Measurements from ENCODE around the gene ARPC5.
"Not testable (repeated sequence)": the region's sequence is repeated elsewhere in the genome, so short reads cannot be mapped to it uniquely, and the experiment has no call there.

The ARPC5 gene

GRCh38 chr1:183622884-183623785 is 12.4 kb downstream of the ARPC5 start:
- peaks cover 22% of the 10 kb centered on the region for H3K4me1 ChIP-seq (ENCODE audit: control insufficient read depth, insufficient read depth, low read length)
- H3K9ac ChIP-seq (ENCODE audit: low read depth, low read length), result no peak overlapping the region

DNA sequence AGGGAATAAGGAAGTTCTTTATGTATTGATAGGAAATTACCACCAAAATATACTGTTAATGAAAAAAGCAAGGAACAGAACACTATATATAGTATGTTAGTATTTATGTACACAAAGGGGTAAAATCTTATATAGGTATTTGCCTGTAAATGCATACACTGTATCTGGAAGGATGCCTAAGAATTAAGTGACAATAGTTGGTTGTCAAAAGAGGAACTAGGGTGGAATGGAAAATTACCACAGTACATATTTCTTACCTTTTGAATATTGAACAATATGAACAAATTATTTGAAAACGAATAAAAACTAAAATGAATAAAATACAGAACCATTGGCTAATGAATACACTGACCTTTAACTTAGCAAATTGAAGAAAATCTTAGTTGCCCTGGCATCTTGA is 13.6 kb downstream of the ARPC5 start:
- H3K4me3 ChIP-seq (ENCODE audit: low read depth, low read length), result no peak overlapping the region
- no peaks in the 10 kb centered on the region for H3K36me3 ChIP-seq (ENCODE audit: control insufficient read depth, insufficient read depth, low read length)
- H3K4me1 ChIP-seq (ENCODE audit: control insufficient read depth, insufficient read depth, low read length), result peaks cover 22% of the 10 kb centered on the region
- no peak overlapping the region for H3K9ac ChIP-seq (ENCODE audit: low read depth, low read length)
- H3K27me3 ChIP-seq (ENCODE audit: control insufficient read depth, insufficient read depth, low read length), result no peaks in the 10 kb centered on the region
- H3K9me3 ChIP-seq (ENCODE audit: control insufficient read depth, insufficient read depth, low read length), result no peaks in the 10 kb centered on the region

More at GRCh38 chr1:183622884-183623785, 12.4 kb downstream of the ARPC5 start:
- no peaks in the 10 kb centered on the region for H3K9me3 ChIP-seq (ENCODE audit: control insufficient read depth, insufficient read depth, low read length)
- no peaks in the 10 kb centered on the region for H3K36me3 ChIP-seq (ENCODE audit: control insufficient read depth, insufficient read depth, low read length)
- H3K4me3 ChIP-seq (ENCODE audit: low read depth, low read length), result no peak overlapping the region
- no peaks in the 10 kb centered on the region for H3K27me3 ChIP-seq (ENCODE audit: control insufficient read depth, insufficient read depth, low read length)

GRCh38 chr1:183620311-183620710 is 15.3 kb downstream of the ARPC5 start:
- peaks cover 22% of the 10 kb centered on the region for H3K4me1 ChIP-seq (ENCODE audit: control insufficient read depth, insufficient read depth, low read length)
- no peak overlapping the region for H3K9ac ChIP-seq (ENCODE audit: low read depth, low read length)
- H3K9me3 ChIP-seq (ENCODE audit: control insufficient read depth, insufficient read depth, low read length), result no peaks in the 10 kb centered on the region
- H3K4me3 ChIP-seq (ENCODE audit: low read depth, low read length), result no peak overlapping the region
- H3K36me3 ChIP-seq (ENCODE audit: control insufficient read depth, insufficient read depth, low read length), result no peaks in the 10 kb centered on the region
- no peaks in the 10 kb centered on the region for H3K27me3 ChIP-seq (ENCODE audit: control insufficient read depth, insufficient read depth, low read length)

DNA sequence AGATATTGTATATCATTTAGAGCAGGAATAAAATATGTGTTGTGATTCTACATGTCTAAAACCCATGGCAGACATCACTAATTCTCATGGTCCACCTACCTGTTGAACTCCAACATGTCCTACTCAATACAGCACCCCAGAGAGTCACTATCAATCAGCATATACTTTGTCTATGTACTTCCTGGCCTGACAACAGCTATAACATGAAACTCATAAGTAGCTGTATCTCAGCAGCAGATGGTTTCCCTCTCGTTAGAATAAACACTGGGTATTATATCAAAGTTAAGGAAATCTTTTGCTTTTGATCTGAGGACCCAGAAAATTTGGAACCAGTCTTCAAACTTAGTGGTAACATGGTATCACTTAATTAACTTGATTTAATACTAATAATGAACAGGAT is 15.8 kb downstream of the ARPC5 start:
- Histone ChIP-seq H3K27me3 (ENCODE audit: control insufficient read depth, insufficient read depth, low read length) (no peaks in the 10 kb centered on the region), H3K4me1 (ENCODE audit: control insufficient read depth, insufficient read depth, low read length) (peaks cover 22% of the 10 kb centered on the region), H3K9me3 (ENCODE audit: control insufficient read depth, insufficient read depth, low read length) (no peaks in the 10 kb centered on the region), H3K9ac (ENCODE audit: low read depth, low read length) (no peak overlapping the region), H3K36me3 (ENCODE audit: control insufficient read depth, insufficient read depth, low read length) (no peaks in the 10 kb centered on the region), H3K4me3 (ENCODE audit: low read depth, low read length) (no peak overlapping the region)

GRCh38 chr1:183618202-183618601 is 17.4 kb downstream of the ARPC5 start:
- not testable (repeated sequence) for H3K9ac ChIP-seq (ENCODE audit: low read depth, low read length); H3K36me3 ChIP-seq (ENCODE audit: control insufficient read depth, insufficient read depth, low read length); H3K9me3 ChIP-seq (ENCODE audit: control insufficient read depth, insufficient read depth, low read length); H3K4me3 ChIP-seq (ENCODE audit: low read depth, low read length); H3K27me3 ChIP-seq (ENCODE audit: control insufficient read depth, insufficient read depth, low read length)
- peaks cover 22% of the 10 kb centered on the region for H3K4me1 ChIP-seq (ENCODE audit: control insufficient read depth, insufficient read depth, low read length)

- not testable (repeated sequence) for H3K9me3 ChIP-seq (ENCODE audit: control insufficient read depth, insufficient read depth, low read length); H3K9ac ChIP-seq (ENCODE audit: low read depth, low read length); H3K4me1 ChIP-seq (ENCODE audit: control insufficient read depth, insufficient read depth, low read length)
Measured at GRCh38 chr1:183612975-183613374, 22.6 kb downstream of the ARPC5 start.

GRCh38 chr1:183612407-183612806 is 23.2 kb downstream of the ARPC5 start:
- H3K4me1 ChIP-seq (ENCODE audit: control insufficient read depth, insufficient read depth, low read length), result no peaks in the 10 kb centered on the region
- no peak overlapping the region for H3K4me3 ChIP-seq (ENCODE audit: low read depth, low read length)
- no peak overlapping the region for H3K9ac ChIP-seq (ENCODE audit: low read depth, low read length)
- H3K27me3 ChIP-seq (ENCODE audit: control insufficient read depth, insufficient read depth, low read length), result no peaks in the 10 kb centered on the region
- H3K9me3 ChIP-seq (ENCODE audit: control insufficient read depth, insufficient read depth, low read length), result no peaks in the 10 kb centered on the region
- no peaks in the 10 kb centered on the region for H3K36me3 ChIP-seq (ENCODE audit: control insufficient read depth, insufficient read depth, low read length)

More at GRCh38 chr1:183612975-183613374, 22.6 kb downstream of the ARPC5 start:
- not testable (repeated sequence) for H3K27me3 ChIP-seq (ENCODE audit: control insufficient read depth, insufficient read depth, low read length); H3K4me3 ChIP-seq (ENCODE audit: low read depth, low read length); H3K36me3 ChIP-seq (ENCODE audit: control insufficient read depth, insufficient read depth, low read length)

DNA sequence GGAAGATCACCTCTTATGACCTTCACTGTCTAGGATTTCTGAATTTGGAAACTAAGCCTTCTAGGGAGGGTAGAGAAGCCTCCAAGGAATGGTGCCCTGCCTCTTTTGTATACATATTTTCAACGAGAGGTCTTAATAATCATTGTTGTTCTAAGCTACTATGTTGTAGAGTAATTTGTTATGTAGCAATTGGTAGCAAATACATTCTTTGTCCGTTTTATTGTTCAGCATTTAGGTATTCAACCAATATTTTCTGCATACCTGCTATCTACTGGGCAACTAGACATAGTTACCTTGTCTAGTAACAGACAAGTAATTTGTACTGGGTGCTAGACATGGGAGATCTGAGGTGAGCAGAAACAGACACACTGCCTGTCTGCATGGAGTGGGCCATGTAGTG is 24.6 kb downstream of the ARPC5 start:
- Histone ChIP-seq H3K36me3 (ENCODE audit: control insufficient read depth, insufficient read depth, low read length) (no peaks in the 10 kb centered on the region), H3K4me1 (ENCODE audit: control insufficient read depth, insufficient read depth, low read length) (no peaks in the 10 kb centered on the region), H3K9me3 (ENCODE audit: control insufficient read depth, insufficient read depth, low read length) (no peaks in the 10 kb centered on the region), H3K4me3 (ENCODE audit: low read depth, low read length) (no peak overlapping the region), H3K27me3 (ENCODE audit: control insufficient read depth, insufficient read depth, low read length) (no peaks in the 10 kb centered on the region), H3K9ac (ENCODE audit: low read depth, low read length) (no peak overlapping the region)

- Histone ChIP-seq H3K4me1 (ENCODE audit: control insufficient read depth, insufficient read depth, low read length) (no peaks in the 10 kb centered on the region), H3K27me3 (ENCODE audit: control insufficient read depth, insufficient read depth, low read length) (no peaks in the 10 kb centered on the region), H3K9me3 (ENCODE audit: control insufficient read depth, insufficient read depth, low read length) (no peaks in the 10 kb centered on the region), H3K4me3 (ENCODE audit: low read depth, low read length) (no peak overlapping the region), H3K36me3 (ENCODE audit: control insufficient read depth, insufficient read depth, low read length) (no peaks in the 10 kb centered on the region), H3K9ac (ENCODE audit: low read depth, low read length) (no peak overlapping the region)
Measured at GRCh38 chr1:183609759-183610452, 25.7 kb downstream of the ARPC5 start.

DNA sequence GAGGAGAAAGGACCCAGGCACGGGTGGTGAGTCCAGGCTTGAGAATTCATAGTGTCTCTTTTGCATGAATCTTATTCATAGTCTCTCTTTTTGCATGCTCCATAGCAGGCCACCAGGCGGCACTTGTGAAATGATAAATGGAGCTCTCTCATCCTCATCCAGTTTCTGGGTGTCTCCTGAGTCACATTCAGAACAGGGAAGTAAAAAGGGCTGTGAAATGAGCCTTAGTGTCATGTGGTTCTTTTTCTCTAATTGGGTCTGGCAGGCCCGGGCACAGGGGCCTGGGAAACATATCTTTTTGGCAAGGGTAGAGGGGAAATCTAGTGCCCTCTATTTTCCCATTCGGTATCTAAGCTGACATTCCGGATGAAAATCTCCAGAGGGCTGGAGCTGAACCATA is 26.3 kb downstream of the ARPC5 start:
- no peak overlapping the region for H3K4me3 ChIP-seq (ENCODE audit: low read depth, low read length)
- H3K9me3 ChIP-seq (ENCODE audit: control insufficient read depth, insufficient read depth, low read length), result no peaks in the 10 kb centered on the region
- no peaks in the 10 kb centered on the region for H3K4me1 ChIP-seq (ENCODE audit: control insufficient read depth, insufficient read depth, low read length)
- H3K27me3 ChIP-seq (ENCODE audit: control insufficient read depth, insufficient read depth, low read length), result no peaks in the 10 kb centered on the region
- no peak overlapping the region for H3K9ac ChIP-seq (ENCODE audit: low read depth, low read length)
- H3K36me3 ChIP-seq (ENCODE audit: control insufficient read depth, insufficient read depth, low read length), result no peaks in the 10 kb centered on the region

DNA sequence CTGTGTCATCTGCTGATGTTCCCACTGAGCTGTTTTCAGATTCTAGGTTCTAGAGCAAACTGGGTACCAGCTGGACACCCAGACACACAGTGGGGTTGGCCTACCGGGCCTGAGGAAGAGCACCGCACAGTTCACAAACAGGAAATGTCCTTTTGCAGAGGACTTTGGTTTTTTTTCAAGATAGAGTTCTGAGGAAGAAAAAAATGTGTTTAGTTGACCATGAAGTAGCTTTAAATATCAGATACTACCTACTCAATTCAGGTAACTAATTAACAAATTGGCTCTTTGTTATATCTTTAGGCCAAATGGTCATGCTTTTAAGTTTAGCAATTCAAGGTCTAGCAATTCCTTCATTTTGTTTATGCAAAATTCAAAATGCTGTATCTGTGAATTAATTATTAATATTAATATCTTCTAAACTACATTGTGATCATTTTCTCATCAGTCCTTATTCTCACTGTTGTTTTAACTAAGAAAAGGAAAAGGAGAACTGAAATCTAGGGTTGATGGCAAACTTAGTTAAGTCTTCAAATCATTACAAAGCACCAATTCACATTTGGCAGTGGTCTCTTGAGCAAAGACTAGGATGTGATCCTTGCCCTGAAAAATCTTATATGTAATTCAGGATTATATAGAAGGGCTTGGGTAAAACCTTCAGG is 28.1 kb downstream of the ARPC5 start:
- H3K4me1 ChIP-seq (ENCODE audit: control insufficient read depth, insufficient read depth, low read length), result no peaks in the 10 kb centered on the region
- H3K27me3 ChIP-seq (ENCODE audit: control insufficient read depth, insufficient read depth, low read length), result no peaks in the 10 kb centered on the region
- H3K9me3 ChIP-seq (ENCODE audit: control insufficient read depth, insufficient read depth, low read length), result no peaks in the 10 kb centered on the region
- no peaks in the 10 kb centered on the region for H3K36me3 ChIP-seq (ENCODE audit: control insufficient read depth, insufficient read depth, low read length)
- no peak overlapping the region for H3K4me3 ChIP-seq (ENCODE audit: low read depth, low read length)
- H3K9ac ChIP-seq (ENCODE audit: low read depth, low read length), result no peak overlapping the region
